ENCODE data around the gene TUBGCP5. TPM values are rescaled to one million over a fixed set of nuclear protein-coding genes. Genes with fewer than 3 reads are reported as not detected.

Gene TUBGCP5
- total and polyA plus RNA-seq, 7 donors, result 3.0 to 32.3 (median 18.1) TPM

GRCh38 chr15:23067416-23067815 lies 28.0 kb upstream of the TUBGCP5 start:
- no peaks in the 10 kb centered on the region for H3K36me3 ChIP-seq
- H3K4me3 ChIP-seq, result no peak overlapping the region
- WGBS, 2 donors, result 94 to 95% methylated on average over 15 of the region's 15 CpGs
- H3K27ac ChIP-seq, result no peak overlapping the region
- DNase-seq, result no peak
- peaks cover 0 to 8% (median 0%) of the 10 kb centered on the region in 3 donors for H3K27me3 ChIP-seq
- no peaks in the 10 kb centered on the region for H3K4me1 ChIP-seq
- intact Hi-C loops (cut with DNase I), result no loop called here
- H3K9me3 ChIP-seq, result no peaks in the 10 kb centered on the region
- TF ChIP-seq CTCF (IDR thresholded peaks at IDR 0.05), result no peak
- TF ChIP-seq POLR2AphosphoS5 (IDR thresholded peaks at IDR 0.05), result no peak
- TF ChIP-seq POLR2A (IDR thresholded peaks at IDR 0.05), result no peak
- no peak for TF ChIP-seq EP300 (IDR thresholded peaks at IDR 0.05)

GRCh38 chr15:23065836-23066235 lies 26.5 kb upstream of the TUBGCP5 start:
- no peak overlapping the region for H3K27ac ChIP-seq
- H3K9me3 ChIP-seq, result no peaks in the 10 kb centered on the region
- TF ChIP-seq POLR2AphosphoS5 (IDR thresholded peaks at IDR 0.05), result no peak
- no peak for TF ChIP-seq EP300 (IDR thresholded peaks at IDR 0.05)
- WGBS, 2 donors, result 95 to 96% methylated on average over 23 of the region's 23 CpGs
- H3K4me1 ChIP-seq, result no peaks in the 10 kb centered on the region
- H3K4me3 ChIP-seq, result no peak overlapping the region
- DNase-seq, result no peak
- H3K36me3 ChIP-seq, result no peaks in the 10 kb centered on the region
- H3K27me3 ChIP-seq, result peaks cover 0 to 3% (median 0%) of the 10 kb centered on the region in 3 donors
- intact Hi-C loops (cut with DNase I), result no loop called here

- Histone ChIP-seq H3K4me3 (no peak overlapping the region), H3K27ac (no peak overlapping the region), H3K9me3 (no peaks in the 10 kb centered on the region), H3K27me3 (no peaks in the 10 kb centered on the region), H3K36me3 (no peaks in the 10 kb centered on the region), H3K4me1 (no peaks in the 10 kb centered on the region)
- 83 to 84% methylated on average over 5 of the region's 5 CpGs for WGBS, 2 donors
- DNase-seq, result no peak
- intact Hi-C loops (cut with DNase I), result no loop called here
- TF ChIP-seq POLR2A (IDR thresholded peaks at IDR 0.05) (no peak), POLR2AphosphoS5 (IDR thresholded peaks at IDR 0.05) (no peak), CTCF (IDR thresholded peaks at IDR 0.05) (no peak), EP300 (IDR thresholded peaks at IDR 0.05) (no peak)
Observed at GRCh38 chr15:23064156-23064555, 24.8 kb upstream of the TUBGCP5 start.

- Histone ChIP-seq H3K27me3 (no peaks in the 10 kb centered on the region), H3K9me3 (no peaks in the 10 kb centered on the region), H3K4me1 (no peaks in the 10 kb centered on the region), H3K36me3 (no peaks in the 10 kb centered on the region), H3K4me3 (no peak overlapping the region), H3K27ac (no peak overlapping the region)
- intact Hi-C loops (cut with DNase I), result no loop called here
- no peak for DNase-seq
- TF ChIP-seq EP300 (IDR thresholded peaks at IDR 0.05), result no peak
Observed at GRCh38 chr15:23057707-23058106, 18.3 kb upstream of the TUBGCP5 start.

- H3K9me3 ChIP-seq, result no peaks in the 10 kb centered on the region
- no peak for DNase-seq
- TF ChIP-seq POLR2AphosphoS5 (IDR thresholded peaks at IDR 0.05) (no peak), CTCF (IDR thresholded peaks at IDR 0.05) (no peak), POLR2A (IDR thresholded peaks at IDR 0.05) (no peak), EP300 (IDR thresholded peaks at IDR 0.05) (no peak)
- no peak overlapping the region for H3K4me3 ChIP-seq
- 53 to 69% methylated on average over 5 of the region's 5 CpGs for WGBS, 2 donors
- no peaks in the 10 kb centered on the region for H3K36me3 ChIP-seq
- H3K27me3 ChIP-seq, result no peaks in the 10 kb centered on the region
- no peak overlapping the region for H3K27ac ChIP-seq
- intact Hi-C loops (cut with DNase I), result no loop called here
- H3K4me1 ChIP-seq, result peaks cover 0 to 3% (median under 1%) of the 10 kb centered on the region in 4 donors
Observed at GRCh38 chr15:23055316-23055715, 15.9 kb upstream of the TUBGCP5 start.

GRCh38 chr15:23052522-23052921 lies 13.2 kb upstream of the TUBGCP5 start:
- no peaks in the 10 kb centered on the region for H3K9me3 ChIP-seq
- intact Hi-C loops (cut with DNase I), result no loop called here
- H3K27me3 ChIP-seq, result no peaks in the 10 kb centered on the region
- peaks cover 0 to 12% (median 5%) of the 10 kb centered on the region in 4 donors for H3K4me1 ChIP-seq
- no peak overlapping the region for H3K27ac ChIP-seq
- H3K36me3 ChIP-seq, result no peaks in the 10 kb centered on the region
- WGBS, 2 donors, result 51 to 74% methylated on average over 2 of the region's 2 CpGs
- no peak overlapping the region for H3K4me3 ChIP-seq
- no peak for DNase-seq
- TF ChIP-seq EP300 (IDR thresholded peaks at IDR 0.05) (no peak), POLR2AphosphoS5 (IDR thresholded peaks at IDR 0.05) (no peak), CTCF (IDR thresholded peaks at IDR 0.05) (no peak), POLR2A (IDR thresholded peaks at IDR 0.05) (no peak)

Data from sigmoid colon (tissue), 7 donors.